T-helper 17 cell (primary cell): ENCODE results near the gene ULK1. TPM values are rescaled to one million over a fixed set of nuclear protein-coding genes. Genes with fewer than 3 reads are reported as not detected.

ENCODE experiments used
- ATAC-seq: fragments of 150-1000 bp; cut with Tn5 transposase; 2 replicates; pipeline ENCODE4 v1.10.0; 2021; ENCODE audit warnings: mild to moderate bottlenecking, moderate library complexity
- DNase-seq, 3 donors: peaks; one replicate each; pipeline versions ENCODE4 v3.0.0 to v3.0.0-alpha.2; 2020 to 2021
- H3K9me3 ChIP-seq: one replicate; pipeline ENCODE4 v1.7.0; 2013; ENCODE audit warnings: low read length, mild to moderate bottlenecking; ENCODE audit not compliant: control insufficient read depth, poor library complexity, severe bottlenecking
- H3K27ac Mint-ChIP-seq: one replicate; pipeline ENCODE4 v1.8.0; 2022; ENCODE audit warnings: mild to moderate bottlenecking, moderate library complexity, mixed read lengths
- H3K27me3 Mint-ChIP-seq: one replicate; pipeline ENCODE4 v1.8.0; 2022; ENCODE audit warnings: mixed read lengths
- H3K36me3 Mint-ChIP-seq: one replicate; pipeline ENCODE4 v1.8.0; 2022; ENCODE audit warnings: low read depth, mixed read lengths
- H3K4me1 Mint-ChIP-seq: one replicate; pipeline ENCODE4 v1.8.0; 2022; ENCODE audit warnings: mild to moderate bottlenecking, mixed read lengths
- H3K4me3 Mint-ChIP-seq: one replicate; pipeline ENCODE4 v1.8.0; 2022; ENCODE audit warnings: mild to moderate bottlenecking, moderate library complexity, mixed read lengths
- total RNA-seq, 4 donors: library from RNA in 2 of 4; stranded (reverse) in 2 of 4; gene quantifications; one replicate each; pipeline ENCODE4 v1.2.3 and lab custom pipeline; 2022 to 2026

Gene ULK1
- total RNA-seq, 2 donors from 2014 or later: 91.9 to 97.2 TPM

- Mint-ChIP-seq H3K27me3 (peaks cover 20% of the 10 kb centered on the region), H3K4me3 (no peak overlapping the region), H3K4me1 (peaks cover 19% of the 10 kb centered on the region), H3K27ac (no peak overlapping the region), H3K36me3 (peaks cover 7% of the 10 kb centered on the region)
- DNase-seq (no peak), ATAC-seq (no peak)
- no peaks in the 10 kb centered on the region for H3K9me3 ChIP-seq
These were observed 38.8 kb upstream of the ULK1 start for GRCh38 chr12:131855521-131856142.

- ATAC-seq (no peak), DNase-seq (no peak)
- H3K9me3 ChIP-seq: no peaks in the 10 kb centered on the region
- Mint-ChIP-seq H3K4me1 (peaks cover 25% of the 10 kb centered on the region), H3K4me3 (no peak overlapping the region), H3K27ac (no peak overlapping the region), H3K27me3 (peaks cover 20% of the 10 kb centered on the region), H3K36me3 (peaks cover 7% of the 10 kb centered on the region)
These were observed 37.9 kb upstream of the ULK1 start for GRCh38 chr12:131856366-131857097.

GRCh38 chr12:131857908-131858850, 36.2 kb upstream of the ULK1 start:
- DNase-seq (no peak), ATAC-seq (no peak)
- Mint-ChIP-seq H3K4me1 (peaks cover 25% of the 10 kb centered on the region), H3K36me3 (peaks cover 7% of the 10 kb centered on the region), H3K4me3 (peak overlapping the region; percentile 10), H3K27me3 (peaks cover 20% of the 10 kb centered on the region), H3K27ac (peak overlapping the region; percentile 11)
- H3K9me3 ChIP-seq: no peaks in the 10 kb centered on the region

GRCh38 chr12:131860472-131861260, 33.8 kb upstream of the ULK1 start:
- peak overlapping the region; percentile 82 for H3K4me3 Mint-ChIP-seq
- peaks cover 7% of the 10 kb centered on the region for H3K36me3 Mint-ChIP-seq
- DNase-seq (no peak), ATAC-seq (peak; percentile 84)
- peaks cover 25% of the 10 kb centered on the region for H3K4me1 Mint-ChIP-seq
- peaks cover 20% of the 10 kb centered on the region for H3K27me3 Mint-ChIP-seq
- peak overlapping the region; percentile 80 for H3K27ac Mint-ChIP-seq
- no peaks in the 10 kb centered on the region for H3K9me3 ChIP-seq

- no peaks in the 10 kb centered on the region for H3K9me3 ChIP-seq
- DNase-seq: no peak
- no peak for ATAC-seq
- H3K4me1 Mint-ChIP-seq: peaks cover 20% of the 10 kb centered on the region
- H3K36me3 Mint-ChIP-seq: peaks cover 2% of the 10 kb centered on the region
- H3K27ac Mint-ChIP-seq: peak overlapping the region; percentile 80
- H3K27me3 Mint-ChIP-seq: peaks cover 15% of the 10 kb centered on the region
- H3K4me3 Mint-ChIP-seq: peak overlapping the region; percentile 82
These were observed 33.0 kb upstream of the ULK1 start for GRCh38 chr12:131861261-131862083.

GRCh38 chr12:131862084-131862441, 32.4 kb upstream of the ULK1 start:
- Mint-ChIP-seq H3K36me3 (no peaks in the 10 kb centered on the region), H3K27me3 (peaks cover 12% of the 10 kb centered on the region), H3K4me3 (no peak overlapping the region), H3K4me1 (peaks cover 18% of the 10 kb centered on the region), H3K27ac (no peak overlapping the region)
- no peak for ATAC-seq
- no peak for DNase-seq
- no peaks in the 10 kb centered on the region for H3K9me3 ChIP-seq

- peaks cover 11% of the 10 kb centered on the region for H3K27me3 Mint-ChIP-seq
- no peak for DNase-seq
- peaks cover 16% of the 10 kb centered on the region for H3K4me1 Mint-ChIP-seq
- H3K4me3 Mint-ChIP-seq: no peak overlapping the region
- H3K9me3 ChIP-seq: no peaks in the 10 kb centered on the region
- H3K27ac Mint-ChIP-seq: no peak overlapping the region
- no peak for ATAC-seq
- H3K36me3 Mint-ChIP-seq: no peaks in the 10 kb centered on the region
These were observed 31.8 kb upstream of the ULK1 start for GRCh38 chr12:131862600-131862993.

GRCh38 chr12:131862994-131863710, 31.3 kb upstream of the ULK1 start:
- ATAC-seq (no peak), DNase-seq (no peak)
- no peak overlapping the region for H3K27ac Mint-ChIP-seq
- no peak overlapping the region for H3K4me3 Mint-ChIP-seq
- H3K4me1 Mint-ChIP-seq: peaks cover 12% of the 10 kb centered on the region
- no peaks in the 10 kb centered on the region for H3K9me3 ChIP-seq
- peaks cover 6% of the 10 kb centered on the region for H3K27me3 Mint-ChIP-seq
- H3K36me3 Mint-ChIP-seq: no peaks in the 10 kb centered on the region

GRCh38 chr12:131863711-131864396, 30.6 kb upstream of the ULK1 start:
- H3K9me3 ChIP-seq: no peaks in the 10 kb centered on the region
- Mint-ChIP-seq H3K27ac (no peak overlapping the region), H3K4me3 (no peak overlapping the region), H3K27me3 (no peaks in the 10 kb centered on the region), H3K4me1 (peaks cover 12% of the 10 kb centered on the region), H3K36me3 (no peaks in the 10 kb centered on the region)
- DNase-seq: no peak
- no peak for ATAC-seq

GRCh38 chr12:131864469-131864868, 30.0 kb upstream of the ULK1 start:
- Mint-ChIP-seq H3K27me3 (no peaks in the 10 kb centered on the region), H3K36me3 (no peaks in the 10 kb centered on the region), H3K4me1 (peaks cover 12% of the 10 kb centered on the region), H3K4me3 (no peak overlapping the region), H3K27ac (no peak overlapping the region)
- no peaks in the 10 kb centered on the region for H3K9me3 ChIP-seq
- ATAC-seq (no peak), DNase-seq (no peak)

- H3K9me3 ChIP-seq: no peaks in the 10 kb centered on the region
- Mint-ChIP-seq H3K36me3 (no peaks in the 10 kb centered on the region), H3K4me3 (no peak overlapping the region), H3K27ac (no peak overlapping the region), H3K4me1 (peaks cover 11% of the 10 kb centered on the region), H3K27me3 (no peaks in the 10 kb centered on the region)
- no peak for ATAC-seq
- DNase-seq: no peak
These were observed 29.1 kb upstream of the ULK1 start for GRCh38 chr12:131865180-131865875.
